Measurements from ENCODE around the gene ISCU.

DNA sequence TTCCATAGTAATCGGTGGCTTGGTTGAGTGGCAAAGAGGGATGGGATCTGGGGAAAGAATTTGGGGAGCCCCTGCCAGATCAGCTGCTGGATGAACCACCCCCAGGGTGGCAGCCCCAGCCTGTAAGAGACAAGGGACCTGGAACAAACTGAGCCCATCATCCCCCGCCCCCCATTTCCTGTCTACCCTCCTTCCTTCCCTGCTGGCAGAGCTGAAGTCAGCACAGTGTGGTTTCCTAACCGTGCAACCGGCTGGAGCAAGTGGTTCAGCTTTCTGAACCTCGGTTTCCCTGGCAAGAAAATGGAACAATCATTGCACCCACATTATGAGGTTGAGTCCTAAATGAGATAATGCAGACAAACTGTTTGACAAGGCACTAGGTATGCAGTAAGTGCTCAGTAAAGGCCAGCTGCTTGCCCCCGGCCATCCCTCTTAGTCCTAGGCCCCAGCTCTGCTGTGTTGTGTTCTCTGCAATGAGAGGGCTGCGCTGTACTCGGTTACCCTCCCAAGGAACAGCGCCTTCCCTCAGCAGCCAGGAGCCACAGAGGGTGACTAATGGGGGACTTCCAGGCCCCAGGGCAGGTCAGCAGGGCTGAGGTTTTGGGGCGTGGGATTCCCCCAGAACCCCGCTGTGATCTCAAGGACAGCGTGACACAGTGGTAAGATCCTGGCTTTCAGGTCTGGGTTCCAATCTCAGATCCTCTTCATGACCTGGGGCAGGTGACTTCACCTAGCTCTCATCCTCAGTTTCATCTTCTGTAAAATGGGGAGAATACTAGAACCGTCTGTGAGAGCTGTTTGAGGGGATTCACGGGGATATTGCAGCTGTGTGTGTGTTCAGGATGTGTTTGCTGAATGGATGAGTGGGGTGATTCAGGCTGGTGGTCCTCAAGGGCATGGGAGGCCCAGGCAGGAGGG, 54.8 kb downstream of the ISCU start:
- TF ChIP-seq, protein P1, sequence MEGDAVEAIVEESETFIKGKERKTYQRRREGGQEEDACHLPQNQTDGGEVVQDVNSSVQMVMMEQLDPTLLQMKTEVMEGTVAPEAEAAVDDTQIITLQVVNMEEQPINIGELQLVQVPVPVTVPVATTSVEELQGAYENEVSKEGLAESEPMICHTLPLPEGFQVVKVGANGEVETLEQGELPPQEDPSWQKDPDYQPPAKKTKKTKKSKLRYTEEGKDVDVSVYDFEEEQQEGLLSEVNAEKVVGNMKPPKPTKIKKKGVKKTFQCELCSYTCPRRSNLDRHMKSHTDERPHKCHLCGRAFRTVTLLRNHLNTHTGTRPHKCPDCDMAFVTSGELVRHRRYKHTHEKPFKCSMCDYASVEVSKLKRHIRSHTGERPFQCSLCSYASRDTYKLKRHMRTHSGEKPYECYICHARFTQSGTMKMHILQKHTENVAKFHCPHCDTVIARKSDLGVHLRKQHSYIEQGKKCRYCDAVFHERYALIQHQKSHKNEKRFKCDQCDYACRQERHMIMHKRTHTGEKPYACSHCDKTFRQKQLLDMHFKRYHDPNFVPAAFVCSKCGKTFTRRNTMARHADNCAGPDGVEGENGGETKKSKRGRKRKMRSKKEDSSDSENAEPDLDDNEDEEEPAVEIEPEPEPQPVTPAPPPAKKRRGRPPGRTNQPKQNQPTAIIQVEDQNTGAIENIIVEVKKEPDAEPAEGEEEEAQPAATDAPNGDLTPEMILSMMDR (conservative IDR thresholded peaks at IDR 0.05): no peak
- no peak for TF ChIP-seq EZH2 (IDR thresholded peaks at IDR 0.05; ENCODE audit: low read depth)

Data from PC-9 (cell line).